HepG2 (cell line): ENCODE measurements around the gene TACR3. TPM values are rescaled to one million over a fixed set of nuclear protein-coding genes. Genes with fewer than 3 reads are reported as not detected.

Experiments used
- ATAC-seq: fragments of 200-7000 bp; cut with Tn5 transposase; 3 replicates; pipeline ENCODE4 v1.9.1; 2020; ENCODE audit warnings: mild to moderate bottlenecking, moderate library complexity
- BruUV-seq: library from RNA; stranded (reverse); fragments of 400-500 nt; replicated peaks from 2 replicates; lab custom pipeline; 2021; lab: Mats Ljungman, UMichigan
- CTCF ChIA-PET: fragments of 300-600 bp; formaldehyde crosslinking; extraction: SDS; loops from one replicate; lab custom pipeline; 2021; ENCODE audit warnings: low total read pairs, inconsistent platforms, low intra/inter-chr PET ratio; lab: Yijun Ruan, JAX
- POLR2A ChIA-PET: fragments of 350-600 bp; sonication (Branson Sonifier 250); formaldehyde crosslinking; loops from one replicate; lab custom pipeline; 2020; ENCODE audit warnings: antibody characterized with exemption, inconsistent platforms; lab: Yijun Ruan, JAX
- DNase-seq: peaks from one replicate; pipeline ENCODE4 v3.0.0-alpha.2; 2015; ENCODE audit warnings: low spot score
- FAIRE-seq: peaks from 3 replicates; lab custom pipeline; 2011; peaks lifted over from hg19 to GRCh38; lab: Jason Lieb, UNC
- H2AFZ ChIP-seq: one replicate; pipeline ENCODE4 v1.6.1; 2011; ENCODE audit warnings: low read length, inconsistent platforms
- H3K27ac ChIP-seq: fragments of 300-600 bp; 3 replicates; pipeline ENCODE4 v1.8.0; 2011; ENCODE audit warnings: mixed run types, mild to moderate bottlenecking, mixed read lengths, low read length, inconsistent platforms; ENCODE audit not compliant: insufficient read depth; ENCODE audit errors: extremely low read length
- H3K27me3 ChIP-seq, 2 experiments: fragments of 200-600 bp in 1 of 2; 2 replicates in 1 of 2; 3 replicates in 1 of 2; pipeline versions ENCODE4 v1.6.0 to v1.8.0; 2011; ENCODE audit warnings: low read length in 2 of 2, mild to moderate bottlenecking in 2 of 2, moderate library complexity in 2 of 2, inconsistent platforms in 1 of 2; ENCODE audit not compliant: insufficient read depth in 2 of 2, control insufficient read depth in 1 of 2
- H3K36me3 ChIP-seq, 2 experiments: fragments of 200-600 bp in 1 of 2; replicated peaks in 1 of 2; 2 replicates in 1 of 2; 3 replicates in 1 of 2; pipeline versions ENCODE4 v1.5.1 to v1.8.0; 2011; ENCODE audit warnings: low read length in 2 of 2, inconsistent platforms in 1 of 2; ENCODE audit not compliant: insufficient read depth in 2 of 2, control insufficient read depth in 1 of 2
- H3K4me1 ChIP-seq: 2 replicates; pipeline ENCODE4 v1.5.1; 2012; ENCODE audit warnings: low read length, inconsistent platforms; ENCODE audit not compliant: insufficient read depth
- H3K4me2 ChIP-seq: 2 replicates; pipeline ENCODE4 v1.6.0; 2011; ENCODE audit warnings: low read depth, low read length, inconsistent platforms
- H3K4me3 ChIP-seq, 3 experiments: fragments of 200-600 bp in 1 of 3; sonication (generic), shearing (Covaris generic) in 1 of 3; replicated peaks in 1 of 3; 2 replicates each; pipeline ENCODE4 v1.5.1; 2011 to 2016; ENCODE audit warnings: low read length in 3 of 3, inconsistent platforms in 2 of 3, low read depth in 2 of 3, mild to moderate bottlenecking in 2 of 3, control low read depth in 1 of 3, mixed read lengths in 1 of 3; ENCODE audit not compliant: insufficient read depth in 1 of 3
- H3K79me2 ChIP-seq: one replicate; pipeline ENCODE4 v1.6.1; 2011; ENCODE audit warnings: low read length, inconsistent platforms; ENCODE audit not compliant: insufficient read depth
- H3K9ac ChIP-seq: 2 replicates; pipeline ENCODE4 v1.6.0; 2011; ENCODE audit warnings: mild to moderate bottlenecking, low read depth, low read length, inconsistent platforms; ENCODE audit not compliant: insufficient read depth
- H3K9me3 ChIP-seq: 2 replicates; pipeline ENCODE4 v1.5.1; 2012; ENCODE audit warnings: mild to moderate bottlenecking, low read length
- H4K20me1 ChIP-seq: 2 replicates; pipeline ENCODE4 v1.6.0; 2011; ENCODE audit warnings: inconsistent platforms, mild to moderate bottlenecking, low read length, moderate library complexity; ENCODE audit not compliant: insufficient read depth
- ADNP ChIP-seq: sonication (generic); formaldehyde crosslinking; IDR thresholded peaks from 2 replicates; pipeline ENCODE4 v1.4.0; 2020; ENCODE audit warnings: missing genetic modification reagents
- AKAP8 ChIP-seq: sonication (generic); formaldehyde crosslinking; IDR thresholded peaks from 2 replicates; pipeline ENCODE4 v1.5.1; 2020; ENCODE audit warnings: mild to moderate bottlenecking, missing genetic modification reagents
- ARNTL ChIP-seq: sonication (generic); formaldehyde crosslinking; IDR thresholded peaks from 2 replicates; pipeline ENCODE4 v1.4.0; 2020; ENCODE audit warnings: mild to moderate bottlenecking, missing genetic modification reagents
- SNRNP70 ChIP-seq: fragments of 200-400 bp; formaldehyde crosslinking; IDR thresholded peaks from 2 replicates; pipeline ENCODE4 v1.6.1; 2017; ENCODE audit warnings: mild to moderate bottlenecking, low read depth, low read length, moderate library complexity
- YEATS2 ChIP-seq: sonication (generic); formaldehyde crosslinking; IDR thresholded peaks from 2 replicates; pipeline ENCODE4 v1.4.0; 2020; ENCODE audit warnings: missing genetic modification reagents, borderline replicate concordance
- YEATS4 ChIP-seq: sonication (generic); formaldehyde crosslinking; IDR thresholded peaks from 2 replicates; pipeline ENCODE4 v1.4.0; 2020; ENCODE audit warnings: missing genetic modification reagents, borderline replicate concordance
- ZNF180 ChIP-seq: sonication (generic); formaldehyde crosslinking; IDR thresholded peaks from 2 replicates; pipeline ENCODE4 v1.4.0; 2020; ENCODE audit warnings: low read depth, missing genetic modification reagents, borderline replicate concordance
- ZNF446 ChIP-seq: sonication (generic); formaldehyde crosslinking; IDR thresholded peaks from 2 replicates; pipeline ENCODE4 v1.5.0; 2020; ENCODE audit warnings: mild to moderate bottlenecking, missing genetic modification reagents
- ZNF660 ChIP-seq: sonication (generic); formaldehyde crosslinking; IDR thresholded peaks from 2 replicates; pipeline ENCODE4 v1.5.1; 2020; ENCODE audit warnings: mild to moderate bottlenecking, low read depth, missing genetic modification reagents, borderline replicate concordance
- ZNF841 ChIP-seq: sonication (generic); formaldehyde crosslinking; IDR thresholded peaks from 2 replicates; pipeline ENCODE4 v1.8.1; 2023; ENCODE audit warnings: missing genetic modification reagents, borderline replicate concordance
- WGBS: methylation state at CpG from one replicate; pipeline ENCODE4 v1.1.6; 2017; ENCODE audit warnings: low lambda C conversion rate; 5-methylcytosine and 5-hydroxymethylcytosine counted together
- in situ Hi-C: cut with HindIII; loops from 2 replicates; pipeline ENCODE4 v1.10.0; 2017; ENCODE audit warnings: low pct_unique_long_range_greater_than_20kb; ENCODE audit not compliant: extremely low pct_ligation_motif_present
- intact Hi-C: fragments of 100-400 bp; cut with micrococcal nuclease; formaldehyde crosslinking; loops from one replicate; pipeline ENCODE4 v1.10.0; 2022; ENCODE audit not compliant: unreplicated experiment
- polyA plus RNA-seq, 8 experiments: library from polyadenylated mRNA; depleted of rRNA in 3 of 8; stranded (reverse) in 7 of 8; unstranded in 1 of 8; fragments of >200 nt; fragmentation: Illumina TruSeq in 4 of 8; extraction: Trizol in 4 of 8; gene quantifications; 2 replicates each; pipeline versions ENCODE4 v1.2.1 to v1.2.3, GENCODE V29; 2011 to 2016; ENCODE audit warnings: low read depth in 4 of 8, missing spikeins in 1 of 8, mixed read lengths in 1 of 8; ENCODE audit not compliant: insufficient read depth in 1 of 8
- total RNA-seq, 5 experiments: library from RNA; depleted of rRNA; stranded (reverse); fragments of >200 nt; fragmentation: Illumina TruSeq; extraction: Trizol; gene quantifications; 2 replicates each; pipeline ENCODE4 v1.2.3, GENCODE V29; 2016; ENCODE audit warnings: low read depth in 1 of 5
- TF ChIP-seq, protein P1 (sequence below): sonication (generic); formaldehyde crosslinking; IDR thresholded peaks from 2 replicates; pipeline ENCODE4 v1.8.1; 2023; ENCODE audit warnings: mild to moderate bottlenecking, moderate library complexity, missing genetic modification reagents
- TF ChIP-seq, protein P2 (sequence below), 2 experiments: sonication (generic) in 1 of 2; formaldehyde crosslinking in 1 of 2; IDR thresholded peaks; 2 replicates each; pipeline versions ENCODE4 v1.4.0 to v1.6.1; 2016 to 2020; ENCODE audit warnings: borderline replicate concordance in 1 of 2, low read depth in 1 of 2, mild to moderate bottlenecking in 1 of 2, missing genetic modification reagents in 1 of 2
- TF ChIP-seq, protein P3 (sequence below): sonication (generic); formaldehyde crosslinking; IDR thresholded peaks from 2 replicates; pipeline ENCODE4 v1.5.1; 2020; ENCODE audit warnings: mild to moderate bottlenecking, missing genetic modification reagents, moderate library complexity
- TF ChIP-seq, protein P4 (sequence below): sonication (generic); formaldehyde crosslinking; IDR thresholded peaks from 2 replicates; pipeline ENCODE4 v1.8.1; 2023; ENCODE audit warnings: mild to moderate bottlenecking, inconsistent platforms, moderate library complexity, missing genetic modification reagents, borderline replicate concordance

TACR3 gene
- total and polyA plus RNA-seq, 2 of the 13 experiments (the other 11 are each of a cell fraction or from before 2014, with no cell fraction given) = not detected

DNA sequence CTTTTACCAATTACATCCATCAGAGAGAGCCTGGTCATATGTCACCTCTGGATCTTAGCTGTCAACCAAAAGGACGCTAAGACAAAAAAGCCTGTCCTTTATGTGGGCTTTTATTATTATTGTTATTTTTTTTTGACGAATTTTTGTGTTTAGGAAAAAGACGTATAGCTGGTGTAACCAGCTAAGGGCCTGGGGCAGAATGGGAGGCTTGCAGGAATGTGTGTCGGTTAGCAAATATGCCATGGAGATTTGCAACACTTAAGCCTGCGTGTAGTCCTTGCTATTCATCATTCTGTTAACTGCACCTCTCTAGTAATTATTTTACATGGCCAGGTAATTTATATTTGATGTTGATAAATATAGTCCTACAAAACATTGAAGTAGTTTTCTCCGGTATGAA is 93.5 kb downstream of the TACR3 start:
- no TSS peak for BruUV-seq
- DNase-seq = no peak
- no peak for FAIRE-seq
- WGBS = 47% methylated on average over 6 of the region's 6 CpGs
- no peaks in the 10 kb centered on the region for H3K36me3 ChIP-seq
- ChIA-PET POLR2A (no interaction called here), CTCF (no interaction called here)
- in situ Hi-C loops = no loop called here
- ATAC-seq = no peak
- no peaks in the 10 kb centered on the region for H3K9me3 ChIP-seq
- no peak overlapping the region for H3K27ac ChIP-seq
- H3K4me3 ChIP-seq = no peak overlapping the region
- no peaks in the 10 kb centered on the region for H3K27me3 ChIP-seq
- no peaks in the 10 kb centered on the region for H4K20me1 ChIP-seq
- no peaks in the 10 kb centered on the region for H3K4me1 ChIP-seq
- no peak overlapping the region for H2AFZ ChIP-seq
- H3K79me2 ChIP-seq = no peaks in the 10 kb centered on the region
- H3K4me2 ChIP-seq = no peak overlapping the region
- intact Hi-C loops = no loop called here
- no peak overlapping the region for H3K9ac ChIP-seq
- TF ChIP-seq, protein P1, sequence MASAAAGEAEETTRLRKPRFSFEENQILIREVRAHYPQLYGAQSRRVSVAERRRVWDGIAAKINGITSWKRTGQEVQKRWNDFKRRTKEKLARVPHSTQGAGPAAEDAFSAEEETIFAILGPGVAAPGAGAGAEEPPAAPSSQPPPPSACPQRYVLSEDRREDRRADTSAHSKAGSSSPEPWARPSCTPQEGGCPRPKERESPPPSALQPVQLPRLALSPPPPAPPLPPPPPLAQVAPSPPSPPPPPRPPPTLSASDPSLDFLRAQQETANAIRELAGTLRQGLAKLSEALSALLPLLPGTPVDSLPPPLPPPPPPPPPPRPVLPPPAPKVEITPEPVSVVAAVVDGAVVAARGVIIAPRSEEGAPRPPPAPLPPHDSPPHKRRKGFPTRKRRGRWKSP = no peak
- TF ChIP-seq, protein P2, sequence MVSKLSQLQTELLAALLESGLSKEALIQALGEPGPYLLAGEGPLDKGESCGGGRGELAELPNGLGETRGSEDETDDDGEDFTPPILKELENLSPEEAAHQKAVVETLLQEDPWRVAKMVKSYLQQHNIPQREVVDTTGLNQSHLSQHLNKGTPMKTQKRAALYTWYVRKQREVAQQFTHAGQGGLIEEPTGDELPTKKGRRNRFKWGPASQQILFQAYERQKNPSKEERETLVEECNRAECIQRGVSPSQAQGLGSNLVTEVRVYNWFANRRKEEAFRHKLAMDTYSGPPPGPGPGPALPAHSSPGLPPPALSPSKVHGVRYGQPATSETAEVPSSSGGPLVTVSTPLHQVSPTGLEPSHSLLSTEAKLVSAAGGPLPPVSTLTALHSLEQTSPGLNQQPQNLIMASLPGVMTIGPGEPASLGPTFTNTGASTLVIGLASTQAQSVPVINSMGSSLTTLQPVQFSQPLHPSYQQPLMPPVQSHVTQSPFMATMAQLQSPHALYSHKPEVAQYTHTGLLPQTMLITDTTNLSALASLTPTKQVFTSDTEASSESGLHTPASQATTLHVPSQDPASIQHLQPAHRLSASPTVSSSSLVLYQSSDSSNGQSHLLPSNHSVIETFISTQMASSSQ (IDR thresholded peaks at IDR 0.05; ENCODE audit: low read depth) = no peak
- TF ChIP-seq, protein P2 (CRISPR knock-in tag; IDR thresholded peaks at IDR 0.05; ENCODE audit: borderline replicate concordance) = no peak
- no peak for TF ChIP-seq ADNP (CRISPR knock-in tag)
- no peak for TF ChIP-seq ZNF446
- TF ChIP-seq ZNF660 (CRISPR knock-in tag) = no peak
- no peak for TF ChIP-seq ZNF841
- TF ChIP-seq, protein P3, sequence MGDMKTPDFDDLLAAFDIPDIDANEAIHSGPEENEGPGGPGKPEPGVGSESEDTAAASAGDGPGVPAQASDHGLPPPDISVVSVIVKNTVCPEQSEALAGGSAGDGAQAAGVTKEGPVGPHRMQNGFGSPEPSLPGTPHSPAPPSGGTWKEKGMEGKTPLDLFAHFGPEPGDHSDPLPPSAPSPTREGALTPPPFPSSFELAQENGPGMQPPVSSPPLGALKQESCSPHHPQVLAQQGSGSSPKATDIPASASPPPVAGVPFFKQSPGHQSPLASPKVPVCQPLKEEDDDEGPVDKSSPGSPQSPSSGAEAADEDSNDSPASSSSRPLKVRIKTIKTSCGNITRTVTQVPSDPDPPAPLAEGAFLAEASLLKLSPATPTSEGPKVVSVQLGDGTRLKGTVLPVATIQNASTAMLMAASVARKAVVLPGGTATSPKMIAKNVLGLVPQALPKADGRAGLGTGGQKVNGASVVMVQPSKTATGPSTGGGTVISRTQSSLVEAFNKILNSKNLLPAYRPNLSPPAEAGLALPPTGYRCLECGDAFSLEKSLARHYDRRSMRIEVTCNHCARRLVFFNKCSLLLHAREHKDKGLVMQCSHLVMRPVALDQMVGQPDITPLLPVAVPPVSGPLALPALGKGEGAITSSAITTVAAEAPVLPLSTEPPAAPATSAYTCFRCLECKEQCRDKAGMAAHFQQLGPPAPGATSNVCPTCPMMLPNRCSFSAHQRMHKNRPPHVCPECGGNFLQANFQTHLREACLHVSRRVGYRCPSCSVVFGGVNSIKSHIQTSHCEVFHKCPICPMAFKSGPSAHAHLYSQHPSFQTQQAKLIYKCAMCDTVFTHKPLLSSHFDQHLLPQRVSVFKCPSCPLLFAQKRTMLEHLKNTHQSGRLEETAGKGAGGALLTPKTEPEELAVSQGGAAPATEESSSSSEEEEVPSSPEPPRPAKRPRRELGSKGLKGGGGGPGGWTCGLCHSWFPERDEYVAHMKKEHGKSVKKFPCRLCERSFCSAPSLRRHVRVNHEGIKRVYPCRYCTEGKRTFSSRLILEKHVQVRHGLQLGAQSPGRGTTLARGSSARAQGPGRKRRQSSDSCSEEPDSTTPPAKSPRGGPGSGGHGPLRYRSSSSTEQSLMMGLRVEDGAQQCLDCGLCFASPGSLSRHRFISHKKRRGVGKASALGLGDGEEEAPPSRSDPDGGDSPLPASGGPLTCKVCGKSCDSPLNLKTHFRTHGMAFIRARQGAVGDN (CRISPR knock-in tag) = no peak
- no peak for TF ChIP-seq YEATS2 (CRISPR knock-in tag)
- no peak for TF ChIP-seq ZNF180 (CRISPR knock-in tag)
- no peak for TF ChIP-seq ARNTL (CRISPR knock-in tag)
- TF ChIP-seq, protein P4, sequence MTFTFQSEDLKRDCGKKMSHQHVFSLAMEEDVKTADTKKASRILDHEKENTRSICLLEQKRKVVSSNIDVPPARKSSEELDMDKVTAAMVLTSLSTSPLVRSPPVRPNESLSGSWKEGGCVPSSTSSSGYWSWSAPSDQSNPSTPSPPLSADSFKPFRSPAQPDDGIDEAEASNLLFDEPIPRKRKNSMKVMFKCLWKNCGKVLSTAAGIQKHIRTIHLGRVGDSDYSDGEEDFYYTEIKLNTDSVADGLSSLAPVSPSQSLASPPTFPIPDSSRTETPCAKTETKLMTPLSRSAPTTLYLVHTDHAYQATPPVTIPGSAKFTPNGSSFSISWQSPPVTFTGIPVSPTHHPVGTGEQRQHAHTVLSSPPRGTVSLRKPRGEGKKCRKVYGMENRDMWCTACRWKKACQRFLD (CRISPR knock-in tag) = no peak
- no peak for TF ChIP-seq AKAP8 (CRISPR knock-in tag)
- no peak for TF ChIP-seq YEATS4 (CRISPR knock-in tag)
- no peak for TF ChIP-seq SNRNP70
